GM19240 (cell line): ENCODE measurements around the gene MUC2.

Experiments
- DNase-seq: peaks from one replicate; pipeline ENCODE4 v3.0.0; 2011; ENCODE audit warnings: low spot score; ENCODE audit not compliant: insufficient read length

Gene MUC2

GRCh38 chr11:1071571-1072115 is 3.0 kb upstream of the MUC2 start:
- DNase-seq = no peak

- no peak for DNase-seq
Measured at GRCh38 chr11:1072116-1072820, 2.4 kb upstream of the MUC2 start.

- no peak for DNase-seq
Measured at GRCh38 chr11:1072821-1073231, 1.8 kb upstream of the MUC2 start.

- DNase-seq = no peak
Measured at GRCh38 chr11:1073261-1073724, 1.4 kb upstream of the MUC2 start.

GRCh38 chr11:1073851-1074243 is 827 bp upstream of the MUC2 start:
- DNase-seq = no peak

GRCh38 chr11:1075341-1075911 is 752 bp downstream of the MUC2 start:
- no peak for DNase-seq

GRCh38 chr11:1076061-1076665 is 1.5 kb downstream of the MUC2 start:
- DNase-seq = no peak

GRCh38 chr11:1077033-1077416 is 2.4 kb downstream of the MUC2 start:
- DNase-seq = no peak

GRCh38 chr11:1077417-1078119 is 2.9 kb downstream of the MUC2 start:
- no peak for DNase-seq

GRCh38 chr11:1078191-1078601 is 3.5 kb downstream of the MUC2 start:
- no peak for DNase-seq

GRCh38 chr11:1081601-1082311 is 7.1 kb downstream of the MUC2 start:
- DNase-seq = no peak

- no peak for DNase-seq
Measured at GRCh38 chr11:1082346-1082727, 7.7 kb downstream of the MUC2 start.

- no peak for DNase-seq
Measured at GRCh38 chr11:1082728-1083620, 8.3 kb downstream of the MUC2 start.

GRCh38 chr11:1083621-1084551 is 9.2 kb downstream of the MUC2 start:
- DNase-seq = no peak

GRCh38 chr11:1084561-1085439 is 10.1 kb downstream of the MUC2 start:
- no peak for DNase-seq

GRCh38 chr11:1085440-1086170 is 10.9 kb downstream of the MUC2 start:
- no peak for DNase-seq
